HG03571 (cell line): ENCODE measurements around the gene HSF4.
"Not testable (repeated sequence)": the region's sequence is repeated elsewhere in the genome, so short reads cannot be mapped to it uniquely, and the experiment has no call there.

Experiments used
- ATAC-seq: cut with Tn5 transposase; IDR thresholded peaks from one replicate; pipeline ENCODE4 v1.9.1; 2021; ENCODE audit not compliant: unreplicated experiment

Gene HSF4

GRCh38 chr16:67164599-67165061 is at the start of gene HSF4:
TSS of gene HSF4 (plus strand) at chr16:67164745. CDS start at chr16:67164812, 67 bp downstream.
- no peak for ATAC-seq

- no peak for ATAC-seq
These were observed 49.8 kb upstream of the HSF4 start for GRCh38 chr16:67114793-67115192.

- no peak for ATAC-seq
These were observed 48.9 kb upstream of the HSF4 start for GRCh38 chr16:67115639-67116038.

GRCh38 chr16:67116388-67117311 is 47.9 kb upstream of the HSF4 start:
- ATAC-seq, result no peak

- no peak for ATAC-seq
These were observed 46.8 kb upstream of the HSF4 start for GRCh38 chr16:67117716-67118115.

GRCh38 chr16:67120025-67120424 is 44.5 kb upstream of the HSF4 start:
- no peak for ATAC-seq

GRCh38 chr16:67122799-67123198 is 41.7 kb upstream of the HSF4 start:
- not testable (repeated sequence) for ATAC-seq

GRCh38 chr16:67128417-67128816 is 36.1 kb upstream of the HSF4 start:
- ATAC-seq, result no peak

- ATAC-seq, result no peak
These were observed 35.7 kb upstream of the HSF4 start for GRCh38 chr16:67128887-67129286.

- ATAC-seq, result no peak
These were observed 35.1 kb upstream of the HSF4 start for GRCh38 chr16:67129422-67129821.

GRCh38 chr16:67137605-67138004 is 26.9 kb upstream of the HSF4 start:
- ATAC-seq, result no peak

- ATAC-seq, result no peak
These were observed 23.2 kb upstream of the HSF4 start for GRCh38 chr16:67141391-67141790.

GRCh38 chr16:67142342-67142741 is 22.2 kb upstream of the HSF4 start:
- ATAC-seq, result no peak

GRCh38 chr16:67144943-67145342 is 19.6 kb upstream of the HSF4 start:
- ATAC-seq, result no peak

GRCh38 chr16:67145746-67146145 is 18.8 kb upstream of the HSF4 start:
- no peak for ATAC-seq

GRCh38 chr16:67146523-67147357 is 17.8 kb upstream of the HSF4 start:
- ATAC-seq, result no peak

- ATAC-seq, result no peak
These were observed 17.0 kb upstream of the HSF4 start for GRCh38 chr16:67147437-67148140.

- ATAC-seq, result no peak
These were observed 16.3 kb upstream of the HSF4 start for GRCh38 chr16:67148221-67148620.

- no peak for ATAC-seq
These were observed 15.8 kb upstream of the HSF4 start for GRCh38 chr16:67148656-67149275.

GRCh38 chr16:67149276-67150046 is 15.1 kb upstream of the HSF4 start:
- ATAC-seq, result no peak
